Measurements from ENCODE around the gene PPHLN1. TPM values are rescaled to one million over a fixed set of nuclear protein-coding genes. Genes with fewer than 3 reads are reported as not detected.
A peak's percentile ranks its signal among the peaks of the same experiment; 100 is the strongest.

Gene PPHLN1
- total RNA-seq, 4 donors from 2014 or later, result 42.7 to 57.1 (median 53.2) TPM

DNA sequence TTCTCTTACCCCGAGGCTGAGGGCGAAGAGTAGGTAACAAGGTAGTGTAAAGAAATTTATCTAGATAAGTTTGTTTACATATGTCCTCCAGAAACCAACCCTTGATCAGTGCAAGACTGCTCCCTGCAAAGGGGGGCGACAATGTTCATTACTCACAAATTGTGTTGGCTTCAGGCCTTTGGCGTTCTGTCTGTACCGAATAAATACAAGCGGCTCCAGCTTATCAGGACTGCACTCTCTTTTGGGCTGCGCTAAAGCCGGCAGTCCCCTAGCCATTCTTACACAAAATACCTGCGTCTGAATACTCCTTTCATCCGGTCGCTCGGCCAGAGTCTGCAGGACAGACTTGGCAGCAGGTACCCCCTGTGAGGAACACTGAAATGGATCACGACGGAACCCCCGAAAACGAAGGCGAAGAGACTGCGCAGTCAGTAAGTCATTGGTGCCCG is 116.4 kb downstream of the PPHLN1 start:
- DNase-seq (ENCODE audit: low spot score), result no peak
- TF ChIP-seq, protein P1, sequence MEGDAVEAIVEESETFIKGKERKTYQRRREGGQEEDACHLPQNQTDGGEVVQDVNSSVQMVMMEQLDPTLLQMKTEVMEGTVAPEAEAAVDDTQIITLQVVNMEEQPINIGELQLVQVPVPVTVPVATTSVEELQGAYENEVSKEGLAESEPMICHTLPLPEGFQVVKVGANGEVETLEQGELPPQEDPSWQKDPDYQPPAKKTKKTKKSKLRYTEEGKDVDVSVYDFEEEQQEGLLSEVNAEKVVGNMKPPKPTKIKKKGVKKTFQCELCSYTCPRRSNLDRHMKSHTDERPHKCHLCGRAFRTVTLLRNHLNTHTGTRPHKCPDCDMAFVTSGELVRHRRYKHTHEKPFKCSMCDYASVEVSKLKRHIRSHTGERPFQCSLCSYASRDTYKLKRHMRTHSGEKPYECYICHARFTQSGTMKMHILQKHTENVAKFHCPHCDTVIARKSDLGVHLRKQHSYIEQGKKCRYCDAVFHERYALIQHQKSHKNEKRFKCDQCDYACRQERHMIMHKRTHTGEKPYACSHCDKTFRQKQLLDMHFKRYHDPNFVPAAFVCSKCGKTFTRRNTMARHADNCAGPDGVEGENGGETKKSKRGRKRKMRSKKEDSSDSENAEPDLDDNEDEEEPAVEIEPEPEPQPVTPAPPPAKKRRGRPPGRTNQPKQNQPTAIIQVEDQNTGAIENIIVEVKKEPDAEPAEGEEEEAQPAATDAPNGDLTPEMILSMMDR (IDR thresholded peaks at IDR 0.05), result no peak
- ATAC-seq (ENCODE audit: low FRiP score), result no peak

DNA sequence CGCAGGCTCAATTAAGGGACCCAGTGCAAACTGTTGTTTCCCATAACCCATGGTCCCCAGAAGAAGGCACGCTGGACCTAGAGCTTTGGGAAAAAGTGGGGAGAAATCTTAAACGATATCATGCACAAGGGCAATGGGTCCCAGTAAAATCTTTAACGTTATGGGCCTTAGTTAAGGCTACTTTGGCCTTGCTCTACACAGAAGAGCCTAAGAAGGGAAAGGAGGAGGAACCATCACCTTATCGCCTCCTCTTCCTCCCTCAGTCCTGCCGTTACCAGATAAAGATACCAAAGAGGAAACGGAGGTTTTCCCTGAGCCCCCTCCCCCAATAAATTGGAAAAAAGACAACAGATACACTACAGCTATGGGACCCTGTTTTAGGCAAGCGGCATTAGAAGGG is 116.9 kb downstream of the PPHLN1 start:
- TF ChIP-seq, protein P1 (IDR thresholded peaks at IDR 0.05), result no peak
- DNase-seq (ENCODE audit: low spot score) (no peak), ATAC-seq (ENCODE audit: low FRiP score) (no peak)

- ATAC-seq (ENCODE audit: low FRiP score) (no peak), DNase-seq (ENCODE audit: low spot score) (no peak)
- TF ChIP-seq, protein P1 (IDR thresholded peaks at IDR 0.05), result no peak
Measured at GRCh38 chr12:42444192-42444943, 118.4 kb downstream of the PPHLN1 start.

GRCh38 chr12:42445891-42446290 is 119.9 kb downstream of the PPHLN1 start:
- DNase-seq (ENCODE audit: low spot score), result no peak
- TF ChIP-seq, protein P1 (IDR thresholded peaks at IDR 0.05), result no peak
- ATAC-seq (ENCODE audit: low FRiP score), result no peak

GRCh38 chr12:42446761-42447160 is 120.8 kb downstream of the PPHLN1 start:
- TF ChIP-seq, protein P1 (IDR thresholded peaks at IDR 0.05), result no peak
- ATAC-seq (ENCODE audit: low FRiP score) (peak; percentile 14), DNase-seq (ENCODE audit: low spot score) (no peak)

DNA sequence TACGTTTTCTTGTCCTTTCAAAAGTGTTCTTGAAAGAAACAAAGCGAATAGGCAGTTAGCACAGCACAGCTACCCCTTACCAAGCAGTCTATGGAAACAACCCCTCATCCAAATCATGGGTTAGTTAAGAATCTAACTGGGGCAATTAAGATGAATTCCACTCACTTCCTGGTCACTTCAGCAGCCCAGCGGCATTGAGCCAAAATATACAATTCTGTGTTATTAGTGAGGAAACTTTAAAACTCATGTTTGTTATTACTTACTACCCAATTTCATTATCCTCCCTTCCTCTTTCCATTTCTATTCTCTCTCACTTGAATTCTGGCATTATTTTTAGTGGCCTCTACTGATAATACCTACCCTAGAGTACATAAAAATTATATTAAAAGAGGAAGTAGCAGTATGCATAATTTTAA is 121.4 kb downstream of the PPHLN1 start:
- no peak for ATAC-seq (ENCODE audit: low FRiP score)
- TF ChIP-seq, protein P1 (IDR thresholded peaks at IDR 0.05), result no peak

DNA sequence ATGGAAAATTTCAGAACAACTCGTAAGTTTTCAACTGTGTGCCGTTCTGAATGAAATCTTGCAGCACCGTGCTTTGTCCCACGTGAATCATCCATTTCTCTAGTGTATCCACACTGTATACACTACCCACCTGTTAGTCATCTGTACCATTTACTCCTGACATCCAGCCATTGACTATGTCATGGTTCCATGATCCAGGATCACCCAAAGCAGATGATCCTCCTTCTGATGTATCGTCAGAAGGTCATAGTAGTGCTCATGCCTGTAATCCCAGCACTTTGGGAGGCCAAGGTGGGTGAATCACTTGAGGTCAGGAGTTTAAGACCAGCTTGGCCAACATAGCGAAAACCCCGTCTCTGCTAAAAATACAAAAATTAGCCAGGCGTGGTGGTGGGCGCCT is 122.9 kb downstream of the PPHLN1 start:
- no peak for ATAC-seq (ENCODE audit: low FRiP score)
- TF ChIP-seq, protein P1 (IDR thresholded peaks at IDR 0.05), result no peak

More for the DNA sequence above, 121.4 kb downstream of the PPHLN1 start:
- no peak for DNase-seq (ENCODE audit: low spot score)

More for the DNA sequence above, 122.9 kb downstream of the PPHLN1 start:
- DNase-seq (ENCODE audit: low spot score), result no peak

Measured in omental fat pad (tissue), 4 donors.